Body of pancreas (tissue), 4 donors: Measurements from ENCODE around the gene DSCAM.

ENCODE experiments used
- CTCF ChIP-seq, 7 experiments: fragments of 450-650 bp in 4 of 7; fragments of 200-600 bp in 3 of 7; sonication (generic) in 3 of 7; IDR thresholded peaks; one replicate each; pipeline ENCODE4 v1.5.1; 2016 to 2019; ENCODE audit warnings: antibody characterized with exemption in 7 of 7
- POLR2A ChIP-seq, 3 donors: fragments of 450-650 bp; IDR thresholded peaks; one replicate each; pipeline ENCODE4 v1.6.1; 2016; ENCODE audit warnings: antibody characterized with exemption in 3 of 3, mild to moderate bottlenecking in 2 of 3

- TF ChIP-seq POLR2A (IDR thresholded peaks at IDR 0.05) (no peak), CTCF (IDR thresholded peaks at IDR 0.05) (no peak)
These were observed 34.8 kb upstream of the DSCAM start for GRCh38 chr21:40881767-40882166.
